GM21390 (cell line): ENCODE measurements around the gene FOXE3.

Experiments
- ATAC-seq: cut with Tn5 transposase; IDR thresholded peaks from one replicate; pipeline ENCODE4 v1.9.1; 2021; ENCODE audit not compliant: unreplicated experiment

Gene FOXE3

GRCh38 chr1:47433477-47434050, 17.5 kb downstream of the FOXE3 start:
- ATAC-seq: no peak

GRCh38 chr1:47434051-47434842, 18.2 kb downstream of the FOXE3 start:
- ATAC-seq: no peak

- no peak for ATAC-seq
Measured at GRCh38 chr1:47435506-47436303, 19.6 kb downstream of the FOXE3 start.

GRCh38 chr1:47436304-47436978, 20.4 kb downstream of the FOXE3 start:
- ATAC-seq: peak; percentile 42

- ATAC-seq: peak; percentile 8
Measured at GRCh38 chr1:47436979-47437446, 20.9 kb downstream of the FOXE3 start.

GRCh38 chr1:47437447-47438164, 21.5 kb downstream of the FOXE3 start, which contains the start of gene FOXD2:
Gene FOXD2, plus strand, starts transcription at chr1:47438044. Its CDS starts 92 bp downstream, at chr1:47438136.
- peak; percentile 83 for ATAC-seq

GRCh38 chr1:47438165-47439016, 22.3 kb downstream of the FOXE3 start:
- ATAC-seq: no peak

- ATAC-seq: no peak
Measured at GRCh38 chr1:47439017-47439818, 23.1 kb downstream of the FOXE3 start.

- no peak for ATAC-seq
Measured at GRCh38 chr1:47439819-47440598, 23.9 kb downstream of the FOXE3 start.

GRCh38 chr1:47440599-47441081, 24.6 kb downstream of the FOXE3 start:
- no peak for ATAC-seq

- no peak for ATAC-seq
Measured at GRCh38 chr1:47441450-47442106, 25.5 kb downstream of the FOXE3 start.

- ATAC-seq: no peak
Measured at GRCh38 chr1:47442202-47442601, 26.1 kb downstream of the FOXE3 start.

GRCh38 chr1:47442842-47443529, 26.9 kb downstream of the FOXE3 start:
- no peak for ATAC-seq

GRCh38 chr1:47443530-47444296, 27.6 kb downstream of the FOXE3 start:
- ATAC-seq: no peak

- ATAC-seq: no peak
Measured at GRCh38 chr1:47444297-47444561, 28.1 kb downstream of the FOXE3 start.
